Measurements from ENCODE around the gene EYA2. TPM values are rescaled to one million over a fixed set of nuclear protein-coding genes. Genes with fewer than 3 reads are reported as not detected.

EYA2 gene
- total and polyA plus RNA-seq, 2 donors from 2014 or later: 2.6 to 7.9 TPM

DNA sequence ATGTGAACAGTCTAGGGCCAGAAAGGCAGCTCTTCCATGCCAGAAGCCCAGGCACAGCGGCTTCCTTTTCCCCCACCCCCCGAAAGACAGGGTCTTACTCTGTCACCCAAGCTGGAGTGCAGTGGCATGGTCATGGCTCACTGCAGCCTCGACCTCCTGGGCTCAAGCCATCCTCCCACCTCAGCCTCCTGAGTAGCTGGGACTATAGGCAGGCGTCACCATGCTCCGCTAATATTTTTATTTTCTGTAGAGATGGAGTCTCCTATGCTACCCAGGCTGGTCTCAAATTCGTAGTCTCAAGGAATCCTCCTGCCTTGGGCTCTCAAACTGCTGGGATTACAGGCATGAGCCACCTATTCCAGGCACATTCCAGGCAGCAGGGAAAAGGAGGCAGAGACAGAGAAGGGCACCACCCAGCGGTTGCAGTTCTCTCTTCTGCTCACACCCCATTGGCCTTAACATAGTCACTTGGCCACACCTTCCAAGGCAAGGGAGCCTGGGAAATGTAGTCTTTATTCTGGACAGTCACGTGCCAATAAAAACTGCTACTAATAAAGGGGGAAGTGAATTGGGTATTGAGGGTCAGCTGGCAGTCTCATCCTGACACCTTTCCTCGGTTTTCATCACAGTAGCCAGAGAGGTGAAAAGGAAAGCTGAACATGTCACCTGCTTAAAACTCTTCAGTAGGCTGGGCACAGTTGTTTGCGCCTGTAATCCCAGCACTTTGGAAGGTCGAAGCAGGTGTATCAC, 255.9 kb downstream of the EYA2 start:
- H3K4me1 ChIP-seq (ENCODE audit: control insufficient read depth in 2 of 3, insufficient read depth in 2 of 3, low read depth in 1 of 3, low read length in 3 of 3): no peaks in the 10 kb centered on the region
- no peaks in the 10 kb centered on the region for H3K9me3 ChIP-seq (ENCODE audit: control insufficient read depth in 2 of 3, insufficient read depth in 1 of 3, low read length in 3 of 3)
- H3K4me3 ChIP-seq (ENCODE audit: low read length in 3 of 3): no peak overlapping the region
- H3K27ac ChIP-seq (ENCODE audit: low read depth in 2 of 2, low read length in 2 of 2): no peak overlapping the region
- H3K27me3 ChIP-seq (ENCODE audit: control insufficient read depth, insufficient read depth, low read length): no peaks in the 10 kb centered on the region
- H3K36me3 ChIP-seq (ENCODE audit: control insufficient read depth in 2 of 3, insufficient read depth in 3 of 3, low read length in 3 of 3): no peaks in the 10 kb centered on the region
- DNase-seq: peak in 4 of 5 donors; percentile 78 to 89 (median 86)
- intact Hi-C loops (cut with DNase I): loop anchor here (10.0 kb wide), 1 partner anchor 396 kb away; no protein-coding TSS in a partner anchor
- TF ChIP-seq, protein P1, sequence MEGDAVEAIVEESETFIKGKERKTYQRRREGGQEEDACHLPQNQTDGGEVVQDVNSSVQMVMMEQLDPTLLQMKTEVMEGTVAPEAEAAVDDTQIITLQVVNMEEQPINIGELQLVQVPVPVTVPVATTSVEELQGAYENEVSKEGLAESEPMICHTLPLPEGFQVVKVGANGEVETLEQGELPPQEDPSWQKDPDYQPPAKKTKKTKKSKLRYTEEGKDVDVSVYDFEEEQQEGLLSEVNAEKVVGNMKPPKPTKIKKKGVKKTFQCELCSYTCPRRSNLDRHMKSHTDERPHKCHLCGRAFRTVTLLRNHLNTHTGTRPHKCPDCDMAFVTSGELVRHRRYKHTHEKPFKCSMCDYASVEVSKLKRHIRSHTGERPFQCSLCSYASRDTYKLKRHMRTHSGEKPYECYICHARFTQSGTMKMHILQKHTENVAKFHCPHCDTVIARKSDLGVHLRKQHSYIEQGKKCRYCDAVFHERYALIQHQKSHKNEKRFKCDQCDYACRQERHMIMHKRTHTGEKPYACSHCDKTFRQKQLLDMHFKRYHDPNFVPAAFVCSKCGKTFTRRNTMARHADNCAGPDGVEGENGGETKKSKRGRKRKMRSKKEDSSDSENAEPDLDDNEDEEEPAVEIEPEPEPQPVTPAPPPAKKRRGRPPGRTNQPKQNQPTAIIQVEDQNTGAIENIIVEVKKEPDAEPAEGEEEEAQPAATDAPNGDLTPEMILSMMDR (IDR thresholded peaks at IDR 0.05; ENCODE audit: borderline replicate concordance, extremely low read depth, insufficient read depth): peak; percentile 60
- no peak overlapping the region for H3K9ac ChIP-seq (ENCODE audit: low read length in 3 of 3)
- no peak for FAIRE-seq

DNA sequence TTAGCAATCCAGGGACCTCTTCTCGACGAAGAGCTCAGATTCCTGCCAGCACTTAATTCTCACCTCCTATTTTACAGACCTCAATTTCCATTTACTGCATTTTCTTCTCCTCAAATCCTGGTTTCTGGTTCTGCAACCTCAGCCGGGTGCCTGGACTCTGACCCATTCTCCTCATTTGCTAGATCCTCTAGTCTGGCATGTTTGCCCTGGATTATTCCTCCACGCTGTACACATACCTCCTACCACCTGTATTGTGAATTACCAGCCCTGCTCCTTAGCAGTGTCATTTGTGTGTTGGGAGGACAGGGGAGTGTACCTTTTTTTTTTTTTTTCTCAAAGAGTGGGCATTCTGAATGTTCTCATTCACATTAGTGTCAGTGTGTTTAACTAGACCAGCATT, 257.4 kb downstream of the EYA2 start:
- H3K36me3 ChIP-seq (ENCODE audit: control insufficient read depth in 2 of 3, insufficient read depth in 3 of 3, low read length in 3 of 3): no peaks in the 10 kb centered on the region
- no peak overlapping the region for H3K4me3 ChIP-seq (ENCODE audit: low read length in 3 of 3)
- intact Hi-C loops (cut with DNase I): loop anchor here (10.0 kb wide), 1 partner anchor 397 kb away; no protein-coding TSS in a partner anchor
- no peaks in the 10 kb centered on the region for H3K4me1 ChIP-seq (ENCODE audit: control insufficient read depth in 2 of 3, insufficient read depth in 2 of 3, low read depth in 1 of 3, low read length in 3 of 3)
- TF ChIP-seq, protein P1 (IDR thresholded peaks at IDR 0.05; ENCODE audit: borderline replicate concordance, extremely low read depth, insufficient read depth): no peak
- H3K9me3 ChIP-seq (ENCODE audit: control insufficient read depth in 2 of 3, insufficient read depth in 1 of 3, low read length in 3 of 3): no peaks in the 10 kb centered on the region
- no peak for FAIRE-seq
- no peak overlapping the region for H3K9ac ChIP-seq (ENCODE audit: low read length in 3 of 3)
- DNase-seq: no peak
- no peak overlapping the region for H3K27ac ChIP-seq (ENCODE audit: low read depth in 2 of 2, low read length in 2 of 2)
- no peaks in the 10 kb centered on the region for H3K27me3 ChIP-seq (ENCODE audit: control insufficient read depth, insufficient read depth, low read length)

DNA sequence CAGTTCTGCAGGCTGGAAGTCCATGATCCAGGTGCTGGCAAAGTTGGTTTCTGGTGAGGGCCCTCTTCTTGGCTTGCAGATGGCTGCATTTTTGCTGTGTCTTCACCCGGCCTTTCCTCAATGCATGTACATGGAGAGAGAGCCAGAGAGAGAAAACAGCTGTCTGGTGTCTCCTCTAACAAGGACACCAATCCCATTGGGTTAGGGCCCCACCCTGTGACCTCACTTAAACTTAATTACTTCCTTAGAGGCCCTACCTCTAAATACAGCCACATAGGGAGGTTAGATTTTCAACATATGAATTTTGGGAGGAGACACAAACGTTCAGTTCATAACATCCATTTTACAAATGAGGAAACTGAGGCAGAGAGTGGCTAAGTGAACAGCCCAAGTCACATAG, 259.4 kb downstream of the EYA2 start:
- Histone ChIP-seq H3K9me3 (ENCODE audit: control insufficient read depth in 2 of 3, insufficient read depth in 1 of 3, low read length in 3 of 3) (no peaks in the 10 kb centered on the region), H3K4me1 (ENCODE audit: control insufficient read depth in 2 of 3, insufficient read depth in 2 of 3, low read depth in 1 of 3, low read length in 3 of 3) (no peaks in the 10 kb centered on the region), H3K27me3 (ENCODE audit: control insufficient read depth, insufficient read depth, low read length) (no peaks in the 10 kb centered on the region), H3K36me3 (ENCODE audit: control insufficient read depth in 2 of 3, insufficient read depth in 3 of 3, low read length in 3 of 3) (no peaks in the 10 kb centered on the region), H3K27ac (ENCODE audit: low read depth in 2 of 2, low read length in 2 of 2) (no peak overlapping the region), H3K4me3 (ENCODE audit: low read length in 3 of 3) (no peak overlapping the region), H3K9ac (ENCODE audit: low read length in 3 of 3) (no peak overlapping the region)
- TF ChIP-seq, protein P1 (IDR thresholded peaks at IDR 0.05; ENCODE audit: borderline replicate concordance, extremely low read depth, insufficient read depth): no peak
- no peak for FAIRE-seq
- no peak for DNase-seq
- intact Hi-C loops (cut with DNase I): loop anchor here (10.0 kb wide), 1 partner anchor 399 kb away; no protein-coding TSS in a partner anchor

Measured in kidney (tissue), 14 donors.